Heart right ventricle (tissue), 16 donors: ENCODE measurements around the gene FAM149B1. TPM values are rescaled to one million over a fixed set of nuclear protein-coding genes. Genes with fewer than 3 reads are reported as not detected.
A peak's percentile ranks its signal among the peaks of the same experiment; 100 is the strongest.

Experiments used
- ATAC-seq, 8 donors: fragments of 200-7000 bp; cut with Tn5 transposase; one replicate each; pipeline ENCODE4 v1.9.1; 2020; ENCODE audit warnings: mild to moderate bottlenecking in 8 of 8, moderate library complexity in 8 of 8, moderate number of reproducible peaks in 1 of 8
- DNase-seq, 2 donors: peaks; one replicate each; pipeline ENCODE4 v3.0.0-alpha.2; 2020
- H3K27ac ChIP-seq, 10 donors: fragments of 200-600 bp; sonication (generic) in 2 of 10; one replicate each; pipeline versions ENCODE4 v1.5.0 to v1.8.0; 2020 to 2022; ENCODE audit warnings: mild to moderate bottlenecking in 3 of 10
- H3K27me3 ChIP-seq, 7 donors: fragments of 200-600 bp; one replicate each; pipeline ENCODE4 v1.8.0; 2021 to 2022; ENCODE audit warnings: mild to moderate bottlenecking in 2 of 7
- H3K36me3 ChIP-seq, 9 donors: fragments of 200-600 bp; sonication (generic) in 1 of 9; one replicate each; pipeline versions ENCODE4 v1.5.0 to v1.8.0; 2020 to 2022; ENCODE audit warnings: mild to moderate bottlenecking in 2 of 9
- H3K4me1 ChIP-seq, 9 donors: fragments of 200-600 bp; sonication (generic) in 1 of 9; one replicate each; pipeline versions ENCODE4 v1.5.0 to v1.8.0; 2020 to 2022; ENCODE audit warnings: mild to moderate bottlenecking in 4 of 9
- H3K4me3 ChIP-seq, 10 donors: fragments of 200-600 bp; sonication (generic) in 2 of 10; one replicate each; pipeline versions ENCODE4 v1.5.0 to v1.8.0; 2020 to 2022; ENCODE audit warnings: mild to moderate bottlenecking in 7 of 10, moderate library complexity in 2 of 10
- H3K9me3 ChIP-seq, 11 donors: fragments of 200-600 bp in 10 of 11; sonication (generic) in 2 of 11; one replicate each; pipeline versions ENCODE4 v1.5.0 to v1.8.0; 2013 to 2022; ENCODE audit warnings: mild to moderate bottlenecking in 2 of 11, control low read depth in 1 of 11, moderate library complexity in 1 of 11
- CTCF ChIP-seq, 9 donors: fragments of 200-600 bp; sonication (generic) in 2 of 9; IDR thresholded peaks; one replicate each; pipeline versions ENCODE4 v1.5.0 to v1.8.0; 2021 to 2022; ENCODE audit warnings: antibody characterized with exemption in 9 of 9, mild to moderate bottlenecking in 5 of 9, moderate library complexity in 1 of 9
- WGBS, 2 donors: extraction: QIAGEN DNeasy Blood & Tissue Kit; methylation state at CpG; one replicate each; pipeline ENCODE4 v1.1.7; 2013; ENCODE audit warnings: inconsistent platforms in 1 of 2; 5-methylcytosine and 5-hydroxymethylcytosine counted together
- intact Hi-C, 10 donors: fragments of 100-400 bp; cut with DNase I; formaldehyde crosslinking; loops; one replicate each; pipeline versions ENCODE4 v1.11.1 to v1.14.2; 2022
- polyA plus RNA-seq, 2 donors: library from polyadenylated mRNA; stranded (reverse); fragments of 200-250 nt; gene quantifications; one replicate each; pipeline ENCODE4 v1.2.3, GENCODE V29; 2013
- total RNA-seq, 10 donors: library from RNA; stranded (reverse); fragmentation: NEBNext Ultra II Directional in 3 of 10; extraction: Animal tissue kit (Norgen Biotek cat#: 25700) in 3 of 10; gene quantifications; one replicate each; pipeline versions ENCODE4 v1.2.1 to v1.2.4, GENCODE V29; 2021 to 2023
- donor health status: Arrhythmogenic right ventricular cardiomyopathy.
- donor health status: ischemic (EF 13 %, LVEDD 7.1; RV severe dilation, severe dysfunction).
- donor health status: healthy with polysubstance abuse.
- donor health status: DM: no; HTN: yes; CAD: no.
- donor health status: DM: no; HTN: no; CAD: no.
- donor health status: ischemic (EF 25% LVEDD 6.9; RV normal size, moderate dysfunction).
- donor health status: ischemic (EF 25% LVEDD 5.7; RV mildly dilated, moderate dysfunction).
- donor health status: healthy.
- donor health status: DM: yes; HTN: yes; CAD: no.
- donor health status: Ischemic cardiomyopathy.
- donor health status: ischemic (EF 35%, LVEDD 5.7; RV mildly dilated, moderate dysfunction).
- donor health status: nonischemic (EF 11% LVEDD 7.7; RV severe dilation, severe dysfunction).
- donor health status: DM: yes; HTN: yes; CAD: no.
- donor health status: PGD.
- donor health status: ischemic (EF 29% LVEDD 5.4; RV normal size, mild dysfunction).
- donor health status: nonischemic (EF 23%, LVEDD 6.1; RV moderate dilation, normal function).

FAM149B1 gene
- total and polyA plus RNA-seq, 12 donors: 8.0 to 27.0 (median 16.7) TPM

GRCh38 chr10:73263693-73264347, 95.9 kb downstream of the FAM149B1 start:
- TF ChIP-seq CTCF (IDR thresholded peaks at IDR 0.05): peak in 7 of 9 donors; percentile 26 to 56 (median 44)
- peaks cover 0 to 10% (median 0%) of the 10 kb centered on the region in 11 donors for H3K9me3 ChIP-seq
- DNase-seq: no peak
- ATAC-seq: no peak
- 37 to 56% methylated on average over 1 of the region's 1 CpG for WGBS, 2 donors
- H3K27me3 ChIP-seq: no peaks in the 10 kb centered on the region
- H3K4me3 ChIP-seq: no peak overlapping the region
- no peaks in the 10 kb centered on the region for H3K36me3 ChIP-seq
- H3K4me1 ChIP-seq: no peaks in the 10 kb centered on the region
- H3K27ac ChIP-seq: no peak overlapping the region
- intact Hi-C loops: no loop called here

- Histone ChIP-seq H3K9me3 (peaks cover 0 to 4% (median 0%) of the 10 kb centered on the region in 11 donors), H3K27ac (no peak overlapping the region), H3K4me3 (no peak overlapping the region), H3K36me3 (no peaks in the 10 kb centered on the region), H3K27me3 (no peaks in the 10 kb centered on the region), H3K4me1 (no peaks in the 10 kb centered on the region)
- no peak for ATAC-seq
- intact Hi-C loops: no loop called here
- TF ChIP-seq CTCF (IDR thresholded peaks at IDR 0.05): no peak
- 85 to 92% methylated on average over 2 of the region's 2 CpGs for WGBS, 2 donors
- DNase-seq: no peak
These were observed 96.5 kb downstream of the FAM149B1 start for GRCh38 chr10:73264423-73264822.

- Histone ChIP-seq H3K9me3 (peaks cover 0 to 6% (median 0%) of the 10 kb centered on the region in 11 donors), H3K4me3 (no peak overlapping the region), H3K27ac (no peak overlapping the region), H3K4me1 (no peaks in the 10 kb centered on the region), H3K36me3 (no peaks in the 10 kb centered on the region), H3K27me3 (no peaks in the 10 kb centered on the region)
- DNase-seq (no peak), ATAC-seq (no peak)
- 83 to 93% methylated on average over 3 of the region's 3 CpGs for WGBS, 2 donors
- intact Hi-C loops: no loop called here
- no peak for TF ChIP-seq CTCF (IDR thresholded peaks at IDR 0.05)
These were observed 113.2 kb downstream of the FAM149B1 start for GRCh38 chr10:73281097-73281496.

GRCh38 chr10:73287441-73287840, 119.5 kb downstream of the FAM149B1 start:
- intact Hi-C loops: no loop called here
- DNase-seq (no peak), ATAC-seq (no peak)
- Histone ChIP-seq H3K36me3 (peaks cover 0 to 18% (median 0%) of the 10 kb centered on the region in 9 donors), H3K9me3 (peaks cover 0 to 13% (median 0%) of the 10 kb centered on the region in 11 donors), H3K27me3 (no peaks in the 10 kb centered on the region), H3K4me1 (no peaks in the 10 kb centered on the region), H3K27ac (no peak overlapping the region), H3K4me3 (no peak overlapping the region)
- whole genome bisulfite sequencing, 2 donors: 94% methylated on average over 1 of the region's 1 CpG
- no peak for TF ChIP-seq CTCF (IDR thresholded peaks at IDR 0.05)
